Measurements from ENCODE around the gene LACTB.
A peak's percentile ranks its signal among the peaks of the same experiment; 100 is the strongest.
"Not testable (repeated sequence)": the region's sequence is repeated elsewhere in the genome, so short reads cannot be mapped to it uniquely, and the experiment has no call there.

Gene LACTB

GRCh38 chr15:63090887-63091286, 30.8 kb upstream of the LACTB start:
- DNase-seq = no peak

- DNase-seq = no peak
Measured at GRCh38 chr15:63091679-63092446, 29.8 kb upstream of the LACTB start.

- DNase-seq = peak; percentile 57
Measured at GRCh38 chr15:63093486-63094205, 28.0 kb upstream of the LACTB start.

GRCh38 chr15:63094495-63094931, 27.1 kb upstream of the LACTB start:
- DNase-seq = no peak

- no peak for DNase-seq
Measured at GRCh38 chr15:63096178-63096577, 25.5 kb upstream of the LACTB start.

- not testable (repeated sequence) for DNase-seq
Measured at GRCh38 chr15:63098901-63099300, 22.8 kb upstream of the LACTB start.

- DNase-seq = not testable (repeated sequence)
Measured at GRCh38 chr15:63099581-63099980, 22.1 kb upstream of the LACTB start.

- no peak for DNase-seq
Measured at GRCh38 chr15:63103416-63103815, 18.2 kb upstream of the LACTB start.

- DNase-seq = no peak
Measured at GRCh38 chr15:63104727-63105126, 16.9 kb upstream of the LACTB start.

GRCh38 chr15:63105354-63105753, 16.3 kb upstream of the LACTB start:
- DNase-seq = not testable (repeated sequence)

GRCh38 chr15:63107895-63108546, 13.6 kb upstream of the LACTB start:
- DNase-seq = no peak

- no peak for DNase-seq
Measured at GRCh38 chr15:63109498-63109897, 12.2 kb upstream of the LACTB start.

GRCh38 chr15:63109920-63110319, 11.7 kb upstream of the LACTB start:
- no peak for DNase-seq

GRCh38 chr15:63110428-63111026, 11.1 kb upstream of the LACTB start:
- no peak for DNase-seq

GRCh38 chr15:63111481-63111880, 10.2 kb upstream of the LACTB start:
- no peak for DNase-seq

- no peak for DNase-seq
Measured at GRCh38 chr15:63112871-63113270, 8.8 kb upstream of the LACTB start.

- DNase-seq = no peak
Measured at GRCh38 chr15:63114465-63114864, 7.2 kb upstream of the LACTB start.

GRCh38 chr15:63118854-63119253, 2.8 kb upstream of the LACTB start:
- no peak for DNase-seq

- peak; percentile 55 for DNase-seq
Measured at GRCh38 chr15:63122002-63122875, 578 bp downstream of the LACTB start.

GRCh38 chr15:63124506-63124905, 2.8 kb downstream of the LACTB start:
- DNase-seq = no peak

GRCh38 chr15:63126726-63127125, 5.1 kb downstream of the LACTB start:
- no peak for DNase-seq

- DNase-seq = no peak
Measured at GRCh38 chr15:63133786-63134185, 12.1 kb downstream of the LACTB start.

All from T-helper 9 cell (primary cell).